IPS-15b (cell line): ENCODE data around the gene MEGF6.

ENCODE experiments used
- H3K27me3 ChIP-seq: one replicate; pipeline ENCODE4 v1.6.1; 2013; ENCODE audit warnings: low read length; ENCODE audit not compliant: control insufficient read depth, insufficient read depth
- H3K36me3 ChIP-seq: one replicate; pipeline ENCODE4 v1.6.1; 2013; ENCODE audit warnings: low read length; ENCODE audit not compliant: control insufficient read depth, insufficient read depth
- H3K4me1 ChIP-seq: one replicate; pipeline ENCODE4 v1.6.1; 2013; ENCODE audit warnings: mild to moderate bottlenecking, low read length; ENCODE audit not compliant: control insufficient read depth, insufficient read depth
- H3K4me3 ChIP-seq: one replicate; pipeline ENCODE4 v1.5.1; 2013; ENCODE audit warnings: low read depth, low read length
- H3K9ac ChIP-seq: one replicate; pipeline ENCODE4 v1.6.1; 2013; ENCODE audit warnings: low read depth, mild to moderate bottlenecking, low read length
- H3K9me3 ChIP-seq: one replicate; pipeline ENCODE4 v1.6.1; 2013; ENCODE audit warnings: mild to moderate bottlenecking, low read length; ENCODE audit not compliant: control insufficient read depth, insufficient read depth

The MEGF6 gene

DNA sequence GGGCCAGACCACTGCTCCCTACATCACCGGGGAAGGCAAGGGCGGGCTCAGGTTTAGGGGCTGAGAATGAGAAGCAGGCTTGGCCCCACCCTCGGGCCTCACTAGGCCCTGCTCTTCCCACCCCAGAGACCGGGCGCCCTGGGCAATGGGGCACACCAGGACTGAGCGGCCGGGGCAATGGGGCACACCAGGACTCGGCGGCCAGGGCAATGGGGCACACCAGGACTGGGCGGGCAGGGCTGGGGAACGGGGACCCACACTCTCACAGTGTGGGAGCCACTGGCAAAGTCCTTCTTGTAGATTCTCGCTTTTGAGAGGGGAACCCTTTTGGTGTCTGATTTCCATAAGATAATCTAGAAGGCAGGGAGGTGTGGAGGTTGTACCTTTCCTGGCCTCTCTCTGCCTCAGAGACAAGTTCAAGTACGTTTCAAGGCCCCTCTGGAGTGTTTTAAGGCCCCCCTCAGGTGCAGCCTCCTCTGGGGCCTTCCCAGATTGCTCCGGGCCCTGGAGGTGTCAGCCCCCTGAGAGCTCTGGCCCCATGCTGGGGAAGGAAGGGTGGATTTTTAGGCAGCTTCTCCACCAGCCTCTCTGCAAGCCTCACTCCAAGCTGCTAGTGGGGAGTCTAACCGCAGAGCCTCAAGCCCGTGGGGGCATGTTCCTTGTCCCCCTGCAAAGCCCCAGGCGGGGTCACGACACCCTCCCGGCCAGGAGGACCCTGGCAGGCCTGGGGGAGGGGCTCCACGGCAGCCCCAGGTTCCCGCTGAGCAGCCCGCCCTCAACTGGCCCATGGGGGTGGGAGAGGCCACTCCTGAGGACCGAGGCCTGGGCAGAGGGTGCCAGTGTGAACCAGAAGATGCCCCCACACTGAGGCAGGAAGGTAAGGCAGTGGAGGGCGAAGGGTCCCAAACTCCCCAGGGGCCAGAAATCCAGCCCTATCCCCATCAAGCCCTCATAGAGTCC is 90.6 kb downstream of the MEGF6 start:
- Histone ChIP-seq H3K27me3 (no peaks in the 10 kb centered on the region), H3K36me3 (no peaks in the 10 kb centered on the region), H3K9me3 (no peaks in the 10 kb centered on the region), H3K4me3 (no peak overlapping the region), H3K4me1 (no peaks in the 10 kb centered on the region), H3K9ac (no peak overlapping the region)

- no peaks in the 10 kb centered on the region for H3K36me3 ChIP-seq
- H3K4me3 ChIP-seq, result no peak overlapping the region
- H3K27me3 ChIP-seq, result no peaks in the 10 kb centered on the region
- H3K9me3 ChIP-seq, result no peaks in the 10 kb centered on the region
- H3K9ac ChIP-seq, result no peak overlapping the region
- no peaks in the 10 kb centered on the region for H3K4me1 ChIP-seq
These were observed 91.9 kb downstream of the MEGF6 start for GRCh38 chr1:3519301-3519885.

DNA sequence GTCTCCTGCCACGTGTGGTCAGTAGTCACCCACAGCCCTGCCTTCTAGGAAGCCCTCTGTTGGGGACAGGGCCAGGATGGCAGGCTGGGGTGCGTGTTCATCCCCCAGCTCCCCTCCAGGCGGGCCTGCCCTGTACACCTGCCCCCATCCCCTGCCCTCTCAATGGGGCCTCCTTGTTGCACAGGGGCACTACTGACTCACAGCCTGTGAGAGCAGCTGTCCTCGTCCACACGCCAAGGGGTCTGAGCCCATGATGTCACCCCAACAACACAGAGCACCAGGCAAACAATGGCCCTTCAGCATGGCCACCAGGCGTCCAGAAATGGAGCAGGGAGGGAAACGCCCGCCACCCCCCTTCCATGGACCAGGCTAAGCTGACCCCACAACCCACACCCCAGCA is 92.6 kb downstream of the MEGF6 start:
- H3K4me1 ChIP-seq, result no peaks in the 10 kb centered on the region
- no peaks in the 10 kb centered on the region for H3K27me3 ChIP-seq
- H3K36me3 ChIP-seq, result no peaks in the 10 kb centered on the region
- no peak overlapping the region for H3K4me3 ChIP-seq
- no peaks in the 10 kb centered on the region for H3K9me3 ChIP-seq
- H3K9ac ChIP-seq, result no peak overlapping the region

GRCh38 chr1:3518256-3518655 is 93.1 kb downstream of the MEGF6 start:
- Histone ChIP-seq H3K36me3 (no peaks in the 10 kb centered on the region), H3K4me1 (no peaks in the 10 kb centered on the region), H3K4me3 (no peak overlapping the region), H3K27me3 (no peaks in the 10 kb centered on the region), H3K9me3 (no peaks in the 10 kb centered on the region), H3K9ac (no peak overlapping the region)

DNA sequence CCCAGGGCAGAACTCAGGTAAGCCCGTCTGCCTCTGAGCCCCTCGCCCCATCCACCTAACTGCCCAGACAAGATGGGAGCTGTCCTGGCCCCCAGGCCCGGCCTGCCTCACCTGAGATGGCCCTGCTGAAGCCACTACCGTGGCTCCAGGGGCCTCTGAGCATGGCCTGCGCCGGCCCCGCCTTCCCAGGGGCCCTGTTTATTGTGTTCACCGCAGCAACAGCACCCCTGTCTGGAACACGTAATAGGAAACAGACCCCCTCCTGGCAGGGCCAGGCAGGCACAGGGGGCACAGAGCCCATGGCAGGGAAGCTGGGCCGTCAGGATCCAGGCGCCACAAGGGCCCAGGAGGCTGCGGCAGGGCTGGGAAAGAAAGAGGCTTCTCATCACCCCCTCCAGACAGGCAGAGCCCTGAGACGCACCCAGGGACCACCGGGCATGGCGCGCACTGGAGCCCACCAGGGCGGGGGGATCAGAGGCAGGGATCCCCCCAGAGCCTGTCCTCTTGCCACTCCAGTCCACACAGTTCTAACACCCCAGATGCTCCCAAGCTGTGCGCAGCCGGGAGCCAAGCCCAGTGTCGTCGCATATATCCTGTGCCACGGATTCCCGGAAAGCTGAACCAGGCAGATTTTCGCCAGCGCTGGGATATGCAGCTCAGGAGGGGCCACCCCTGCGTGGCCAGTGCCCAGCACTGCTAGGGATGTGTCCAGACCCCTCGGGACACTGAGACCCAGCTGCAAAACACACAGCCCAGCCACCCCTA is 94.2 kb downstream of the MEGF6 start:
- H3K36me3 ChIP-seq, result no peaks in the 10 kb centered on the region
- no peak overlapping the region for H3K4me3 ChIP-seq
- no peaks in the 10 kb centered on the region for H3K27me3 ChIP-seq
- H3K9me3 ChIP-seq, result no peaks in the 10 kb centered on the region
- H3K9ac ChIP-seq, result no peak overlapping the region
- no peaks in the 10 kb centered on the region for H3K4me1 ChIP-seq

- H3K4me1 ChIP-seq, result no peaks in the 10 kb centered on the region
- H3K9ac ChIP-seq, result no peak overlapping the region
These were observed 94.8 kb downstream of the MEGF6 start for GRCh38 chr1:3516481-3516869.

GRCh38 chr1:3515774-3516480 is 95.4 kb downstream of the MEGF6 start:
- Histone ChIP-seq H3K4me1 (no peaks in the 10 kb centered on the region), H3K9me3 (no peaks in the 10 kb centered on the region), H3K36me3 (no peaks in the 10 kb centered on the region), H3K27me3 (no peaks in the 10 kb centered on the region), H3K4me3 (no peak overlapping the region), H3K9ac (no peak overlapping the region)

More at GRCh38 chr1:3516481-3516869, 94.8 kb downstream of the MEGF6 start:
- H3K9me3 ChIP-seq, result no peaks in the 10 kb centered on the region
- no peaks in the 10 kb centered on the region for H3K36me3 ChIP-seq
- no peak overlapping the region for H3K4me3 ChIP-seq
- H3K27me3 ChIP-seq, result no peaks in the 10 kb centered on the region

DNA sequence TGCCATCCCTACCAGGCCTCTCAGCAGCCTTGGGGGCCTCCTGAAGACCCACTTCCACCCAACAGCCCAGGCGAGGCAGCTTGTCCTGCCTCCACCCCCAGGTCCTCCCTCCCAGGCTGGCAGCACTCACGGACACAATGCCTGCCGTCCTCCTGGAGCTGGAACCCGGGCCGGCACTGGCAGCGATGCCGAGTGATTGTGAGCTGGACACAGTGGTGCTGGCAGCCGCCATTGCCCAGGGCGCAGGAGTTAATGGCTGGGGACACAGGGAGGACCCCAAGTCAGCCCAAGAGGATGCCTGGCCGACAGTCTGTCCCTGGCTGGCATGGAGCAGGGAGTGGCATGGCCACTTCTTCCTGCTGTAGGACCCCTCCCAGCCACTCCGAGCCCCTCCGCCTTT is 96.0 kb downstream of the MEGF6 start:
- no peaks in the 10 kb centered on the region for H3K36me3 ChIP-seq
- no peaks in the 10 kb centered on the region for H3K4me1 ChIP-seq
- no peaks in the 10 kb centered on the region for H3K27me3 ChIP-seq
- no peak overlapping the region for H3K9ac ChIP-seq
- no peak overlapping the region for H3K4me3 ChIP-seq
- H3K9me3 ChIP-seq, result no peaks in the 10 kb centered on the region

DNA sequence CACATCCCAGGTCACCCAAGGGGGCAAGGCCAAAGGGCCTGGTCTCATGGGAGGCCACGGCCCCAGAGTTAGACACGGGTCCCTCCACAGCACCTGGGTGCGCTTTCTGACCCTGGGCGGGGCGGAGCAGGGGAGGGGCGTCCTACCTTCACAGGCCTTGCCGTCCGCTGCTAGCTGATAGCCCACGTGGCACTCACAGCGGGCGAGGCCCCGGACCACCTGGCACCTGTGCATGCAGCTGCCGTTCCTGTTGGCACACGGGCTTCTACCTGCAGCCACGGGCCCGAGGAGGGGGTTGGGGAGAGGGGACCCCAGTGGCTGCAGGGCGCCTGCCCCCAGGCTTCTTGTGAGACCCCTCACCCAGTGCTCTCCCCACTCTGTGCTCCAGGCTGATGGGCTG is 96.9 kb downstream of the MEGF6 start:
- H3K9ac ChIP-seq, result no peak overlapping the region
- H3K4me1 ChIP-seq, result no peaks in the 10 kb centered on the region
- no peaks in the 10 kb centered on the region for H3K27me3 ChIP-seq
- H3K4me3 ChIP-seq, result no peak overlapping the region
- H3K36me3 ChIP-seq, result no peaks in the 10 kb centered on the region
- H3K9me3 ChIP-seq, result no peaks in the 10 kb centered on the region

GRCh38 chr1:3511856-3512255 is 99.5 kb downstream of the MEGF6 start:
- H3K4me1 ChIP-seq, result no peaks in the 10 kb centered on the region
- H3K9ac ChIP-seq, result no peak overlapping the region
- H3K4me3 ChIP-seq, result no peak overlapping the region
- H3K36me3 ChIP-seq, result no peaks in the 10 kb centered on the region
- no peaks in the 10 kb centered on the region for H3K9me3 ChIP-seq
- H3K27me3 ChIP-seq, result no peaks in the 10 kb centered on the region

GRCh38 chr1:3511306-3511705 is 100.0 kb downstream of the MEGF6 start:
- no peaks in the 10 kb centered on the region for H3K4me1 ChIP-seq
- H3K9ac ChIP-seq, result no peak overlapping the region
- no peaks in the 10 kb centered on the region for H3K9me3 ChIP-seq
- H3K27me3 ChIP-seq, result no peaks in the 10 kb centered on the region
- no peaks in the 10 kb centered on the region for H3K36me3 ChIP-seq
- no peak overlapping the region for H3K4me3 ChIP-seq
